ENCODE results near the gene CYTIP.

The CYTIP gene

DNA sequence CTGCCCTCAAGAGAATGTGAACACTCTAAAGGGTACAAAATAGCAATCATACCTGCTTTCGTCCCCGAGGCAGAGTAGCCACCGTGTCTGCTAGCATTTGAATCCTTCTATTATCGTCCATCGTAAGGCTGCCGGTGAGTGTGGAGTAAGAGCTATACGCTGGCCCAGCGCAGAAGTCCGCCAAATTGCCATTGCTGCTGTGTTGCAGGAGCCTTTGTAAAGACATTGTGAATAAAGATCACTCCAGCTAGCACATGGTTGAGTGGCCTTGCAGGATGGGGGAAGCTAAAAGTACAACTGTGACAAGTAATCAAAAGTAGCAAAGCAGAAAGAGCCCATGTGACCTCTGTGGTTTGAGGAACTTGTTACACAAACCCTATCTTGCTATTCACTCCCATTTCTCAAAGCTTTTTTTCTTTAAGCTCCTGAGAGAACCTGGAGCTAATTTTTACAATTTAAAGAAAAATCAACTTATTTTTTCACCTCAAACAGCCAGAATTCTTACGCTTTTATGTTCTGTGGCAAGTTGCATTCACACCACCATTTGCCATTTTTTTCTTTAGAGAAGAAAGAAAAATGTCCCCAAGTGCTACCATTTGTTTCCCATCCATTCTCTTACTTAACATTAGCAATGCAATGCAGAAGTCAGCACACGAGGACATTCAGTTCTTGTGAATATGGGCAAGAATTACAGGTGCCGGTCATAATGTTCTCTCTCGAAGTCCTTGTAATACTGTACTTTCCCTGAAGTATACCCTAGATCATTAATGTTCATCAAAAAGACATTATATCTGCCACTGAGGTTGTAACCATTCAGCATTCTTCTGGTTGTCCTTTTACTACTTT is at the start of gene CYTIP:
TSS of gene CYTIP (minus strand) at position 295 of the 846 bp plus-strand sequence. CDS start at position 226, 69 bp downstream.
- no peak for DNase-seq (ENCODE audit: low read depth)

DNA sequence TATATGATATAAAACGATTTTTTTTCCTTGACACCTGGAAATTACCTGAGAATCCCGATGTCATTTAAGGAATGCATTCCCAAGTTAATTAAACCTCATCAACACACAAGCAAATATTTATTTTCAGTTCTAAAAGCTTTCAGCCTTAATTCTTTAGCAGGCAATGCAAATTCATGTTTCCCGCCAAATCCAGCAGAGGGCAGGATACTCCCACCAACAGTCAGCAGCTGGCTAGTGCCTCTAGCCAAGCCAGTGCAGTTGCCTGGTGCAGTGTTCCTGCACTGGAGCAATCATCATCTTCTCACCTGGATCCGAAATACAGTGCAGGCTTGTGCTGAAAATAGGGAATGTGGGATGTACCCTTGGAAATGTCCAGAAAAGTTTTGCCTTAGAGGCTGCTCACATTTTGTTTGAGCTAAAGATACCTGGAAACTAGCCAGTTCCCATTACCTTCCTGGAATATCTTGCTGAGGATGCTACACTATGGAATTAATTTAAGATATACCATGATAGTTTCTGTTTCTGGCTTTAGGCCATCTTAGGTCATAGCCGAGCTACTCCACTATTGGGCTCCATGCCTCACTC is 48.4 kb upstream of the CYTIP start:
- DNase-seq (ENCODE audit: low read depth), result peak; percentile 42

DNA sequence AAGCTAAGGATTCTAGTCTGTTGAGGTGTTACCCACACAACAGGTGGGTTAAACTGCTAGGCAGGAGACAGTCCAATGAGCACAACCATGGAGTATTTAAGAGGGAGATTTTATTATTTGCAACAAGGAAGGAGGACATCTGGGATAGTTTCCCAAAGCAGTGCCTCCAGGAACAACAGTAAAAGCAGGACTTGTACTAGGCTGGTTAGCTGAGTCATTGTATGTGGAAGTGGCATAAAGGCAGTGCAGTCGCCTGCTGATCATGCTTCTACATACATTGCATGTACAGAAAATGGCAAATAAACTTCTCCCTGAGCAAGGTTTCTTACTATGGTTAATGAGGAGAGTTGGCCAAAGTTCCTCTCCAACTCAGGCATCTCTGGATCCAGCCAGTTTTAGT is 46.1 kb upstream of the CYTIP start:
- no peak for DNase-seq (ENCODE audit: low read depth)

DNA sequence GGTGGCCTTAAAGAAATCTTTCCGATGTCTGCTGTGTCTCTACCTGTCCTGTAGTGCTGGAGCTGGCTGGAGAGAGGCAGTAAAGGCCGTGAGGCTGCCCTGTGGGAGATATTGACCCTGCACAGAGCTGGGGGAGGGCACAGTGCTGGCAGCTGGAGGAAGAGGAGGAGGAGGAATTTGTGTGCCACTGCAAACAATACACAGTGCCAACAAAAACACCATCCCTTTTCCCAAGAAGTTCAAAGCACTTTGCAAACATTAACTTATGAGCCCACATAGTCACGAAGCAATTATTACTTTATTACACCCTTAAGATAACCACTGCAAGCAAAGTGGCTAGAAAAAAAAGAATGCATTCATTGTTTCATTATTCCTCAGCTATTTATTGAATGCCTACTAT is 45.0 kb upstream of the CYTIP start:
- DNase-seq (ENCODE audit: low read depth), result no peak

DNA sequence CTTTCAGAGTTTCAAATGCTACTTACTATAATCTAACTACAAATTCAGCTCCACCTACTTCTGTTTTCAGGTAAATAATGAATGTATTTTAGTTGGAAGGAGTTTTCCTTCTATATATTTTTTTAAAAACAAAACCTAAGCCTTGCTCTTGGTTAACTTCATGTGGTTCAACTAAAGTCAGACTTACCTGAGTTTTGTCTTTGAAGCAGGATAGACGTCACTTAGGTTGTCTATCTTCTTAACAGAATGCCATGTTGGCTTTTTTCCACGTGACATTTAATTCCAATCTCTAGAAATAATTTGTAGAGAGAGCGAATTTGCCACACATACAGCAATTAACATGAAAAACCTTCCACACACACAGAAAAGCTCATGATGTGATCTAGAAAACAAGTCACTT is 43.9 kb upstream of the CYTIP start:
- no peak for DNase-seq (ENCODE audit: low read depth)

DNA sequence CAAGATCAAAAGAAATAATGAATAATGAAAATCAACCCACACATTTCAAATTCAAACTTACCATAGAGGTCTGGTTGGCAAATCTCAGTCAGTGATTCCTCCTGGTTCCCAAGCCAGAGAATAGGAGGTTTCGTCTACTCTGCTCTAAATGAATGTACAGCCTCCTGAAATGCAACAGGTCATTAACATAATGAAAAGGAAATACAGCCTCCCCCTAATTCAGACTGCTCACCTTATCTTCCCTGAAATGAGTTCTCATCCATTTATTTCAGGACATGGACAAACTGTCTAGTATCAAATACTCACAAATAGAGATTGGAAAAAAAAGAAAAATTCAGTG is 43.4 kb upstream of the CYTIP start:
- DNase-seq (ENCODE audit: low read depth), result no peak

DNA sequence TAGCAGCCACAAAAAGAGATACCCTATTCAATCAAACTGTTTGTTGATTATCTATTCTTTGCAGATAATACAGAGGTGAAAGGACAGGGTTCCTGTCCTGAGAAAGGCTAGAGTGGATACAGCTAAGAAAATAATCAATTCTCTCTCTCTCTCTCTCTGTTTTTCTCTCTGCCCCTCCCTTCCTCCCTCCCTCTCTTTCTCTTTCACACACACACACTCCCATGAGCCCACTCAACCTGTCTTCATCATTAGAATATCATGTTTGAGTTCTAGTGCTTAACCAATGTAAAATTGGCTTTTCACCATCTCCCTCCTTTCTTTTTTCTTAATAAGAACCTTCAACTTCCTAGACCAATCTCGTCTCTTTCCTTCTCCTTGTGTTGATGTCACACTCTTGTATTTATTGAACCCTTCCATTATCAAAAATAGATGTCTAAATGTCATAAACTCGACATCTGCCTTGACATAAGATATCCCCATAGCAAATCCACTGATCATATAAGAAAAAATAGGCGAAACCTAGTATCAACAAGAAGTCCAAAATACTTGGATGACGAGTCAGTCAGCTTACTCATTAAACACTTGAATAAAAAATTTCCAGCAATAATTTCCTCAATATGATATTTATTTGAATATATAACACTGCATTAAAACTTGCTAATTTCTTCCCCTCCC is 42.8 kb upstream of the CYTIP start:
- no peak for DNase-seq (ENCODE audit: low read depth)

DNA sequence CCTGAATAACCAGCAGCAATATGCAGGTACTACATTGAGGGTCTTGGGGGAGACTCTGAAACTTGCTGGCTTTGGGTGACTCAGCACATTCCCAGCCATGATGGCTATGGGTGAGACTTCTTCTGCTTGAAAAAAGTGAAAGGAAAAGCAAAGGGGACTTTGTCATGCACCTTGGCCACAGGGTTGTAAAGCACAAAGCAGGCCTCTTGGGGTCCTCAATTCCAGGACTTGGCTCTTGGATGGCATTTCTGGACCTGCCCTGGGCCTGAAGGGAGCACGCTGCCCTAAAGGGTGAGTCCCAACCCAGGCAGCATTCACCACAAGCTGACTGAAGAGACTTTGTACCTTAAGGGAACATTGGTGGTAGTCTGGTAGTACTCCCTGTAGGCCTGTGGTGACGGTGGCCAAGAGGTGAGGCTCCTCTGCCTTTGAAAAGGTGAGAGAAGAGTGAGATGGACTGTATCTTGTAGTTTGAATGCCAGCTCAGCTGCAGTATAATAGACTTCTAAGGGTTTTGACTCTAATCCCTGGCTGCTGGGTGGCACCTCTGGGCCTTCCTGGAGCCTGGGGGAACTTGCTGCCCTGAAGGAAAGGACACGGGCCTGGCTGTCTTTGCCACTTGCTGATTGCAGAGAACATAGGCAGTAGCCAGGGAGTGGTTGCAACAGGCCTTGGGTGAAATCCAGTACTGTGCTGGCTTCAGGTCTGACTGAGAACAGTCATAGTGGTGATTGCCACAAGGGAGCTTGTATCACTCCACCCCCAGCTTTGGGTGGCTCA is 36.5 kb upstream of the CYTIP start:
- no peak for DNase-seq (ENCODE audit: low read depth)

DNA sequence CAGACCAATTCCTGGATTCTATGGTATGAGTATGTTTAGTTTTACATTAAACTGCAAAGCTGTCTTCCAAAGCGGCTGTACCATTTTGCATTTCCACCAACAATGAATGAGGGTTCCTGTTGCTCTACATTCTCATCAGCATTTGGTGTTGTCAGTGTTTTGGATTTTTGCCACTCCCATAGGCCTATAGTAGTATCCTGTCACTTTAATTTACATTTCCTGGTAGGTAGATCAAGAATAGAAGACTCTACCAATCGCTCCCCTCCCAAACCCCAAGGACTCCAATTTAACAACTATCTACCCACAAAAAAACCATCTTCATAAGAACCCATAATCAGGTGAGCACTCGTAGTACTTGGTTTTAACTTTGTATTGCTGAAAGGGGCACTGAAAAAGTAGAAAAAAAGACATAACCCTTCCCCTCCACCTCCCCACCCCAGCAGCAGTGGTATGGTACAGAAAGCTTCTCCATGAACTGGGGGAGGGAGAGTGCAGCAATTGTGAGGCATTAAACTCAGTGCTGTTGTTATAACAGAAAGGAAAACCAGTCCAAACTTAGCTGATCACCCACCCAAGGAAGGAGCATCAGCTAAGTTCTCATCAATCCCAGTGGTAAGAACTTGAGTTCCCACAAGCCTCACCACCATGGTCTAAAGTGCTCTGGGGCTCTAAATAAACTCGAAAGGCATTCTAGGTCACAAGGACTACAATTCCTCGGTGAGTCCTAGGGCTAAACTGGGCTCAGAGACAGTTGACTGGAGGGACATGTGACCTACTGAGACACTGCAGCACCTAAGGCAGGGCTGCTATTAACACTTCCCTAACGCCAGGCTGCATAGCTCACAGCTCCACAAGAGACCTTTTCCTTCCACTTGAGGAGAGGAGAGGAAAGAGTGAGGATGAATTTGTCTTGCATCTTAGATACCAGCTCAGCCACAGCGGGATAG is 35.5 kb upstream of the CYTIP start:
- DNase-seq (ENCODE audit: low read depth), result no peak

DNA sequence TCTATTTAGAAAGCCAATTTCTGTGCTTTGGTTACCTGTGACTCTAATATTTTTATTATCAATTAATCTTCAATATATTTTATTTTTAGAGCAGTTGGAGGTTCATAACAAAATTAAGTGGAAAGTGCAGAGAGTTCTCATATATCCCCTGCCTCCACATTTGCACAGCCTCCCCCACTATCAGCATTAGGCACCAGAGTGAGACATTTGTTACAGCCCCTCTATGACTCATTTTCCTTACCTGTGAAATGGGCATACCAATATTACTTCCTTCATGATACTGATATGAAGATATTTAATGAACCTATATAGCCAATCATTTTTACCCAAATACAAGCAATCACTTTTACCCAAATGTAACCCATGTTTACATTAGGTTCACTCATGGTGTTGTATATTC is 34.0 kb upstream of the CYTIP start:
- DNase-seq (ENCODE audit: low read depth), result no peak

DNA sequence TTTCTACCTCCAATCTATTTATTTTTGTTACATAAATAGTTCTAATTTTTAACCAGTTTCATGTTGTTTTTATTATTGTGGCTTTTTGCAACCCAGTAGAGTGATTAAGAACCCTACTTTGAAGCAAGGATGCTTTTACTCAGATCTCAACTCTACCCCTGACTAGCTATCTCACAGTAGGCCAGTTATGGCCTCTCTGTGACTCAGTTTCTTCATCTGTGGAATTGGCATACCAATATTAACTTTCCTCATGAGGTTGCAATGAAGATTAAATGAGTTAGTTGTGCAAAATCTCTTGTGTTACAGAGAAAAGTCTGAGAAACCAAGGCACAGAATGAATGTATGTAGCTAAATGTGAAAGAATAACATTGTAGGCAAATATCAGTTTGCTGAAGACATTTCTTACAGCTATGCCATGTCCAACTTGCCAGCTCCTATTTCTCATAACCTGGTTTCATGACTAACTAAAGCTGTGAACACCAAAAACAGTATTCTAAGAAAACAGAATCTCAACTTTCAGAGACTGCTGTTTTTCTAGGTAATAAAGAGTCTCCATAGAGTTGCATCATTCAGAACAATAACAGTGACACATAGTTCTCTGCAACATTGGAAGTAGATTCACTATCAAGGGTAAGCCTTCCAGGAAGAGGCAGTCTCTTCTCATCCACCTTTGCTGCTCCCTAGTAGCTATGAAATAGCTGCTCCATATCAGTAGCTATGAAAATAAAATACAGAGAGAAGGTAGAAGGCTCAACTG is 33.2 kb upstream of the CYTIP start:
- no peak for DNase-seq (ENCODE audit: low read depth)

DNA sequence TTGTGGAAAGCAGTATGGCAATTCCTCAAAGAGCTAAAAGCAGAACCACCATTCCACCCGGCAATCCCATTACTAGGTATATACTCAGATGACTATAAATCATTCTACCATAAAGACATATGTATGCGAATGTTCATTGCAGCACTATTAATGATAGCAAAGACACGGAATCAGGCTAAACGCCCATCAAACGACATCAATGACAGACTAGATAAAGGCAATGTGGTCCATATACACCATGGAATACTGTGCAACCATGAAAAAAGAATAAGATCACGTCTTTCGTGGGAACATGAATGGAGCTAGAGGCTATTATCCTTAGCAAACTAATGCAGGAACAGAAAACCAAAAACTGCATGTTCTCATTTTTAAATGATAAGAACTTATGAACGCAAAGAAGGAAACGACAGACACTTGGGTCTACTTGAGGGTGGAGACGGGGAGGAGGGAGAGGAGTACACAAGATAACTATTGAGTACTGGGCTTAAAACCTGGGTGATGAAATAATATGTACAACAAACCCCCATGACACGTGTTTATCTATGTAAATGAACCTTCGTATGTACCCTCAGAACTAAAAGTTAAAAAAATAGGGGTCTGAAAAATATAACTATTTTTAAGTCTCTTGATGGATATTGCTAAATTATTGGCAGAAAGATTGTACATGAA is 32.0 kb upstream of the CYTIP start:
- no peak for DNase-seq (ENCODE audit: low read depth)

DNA sequence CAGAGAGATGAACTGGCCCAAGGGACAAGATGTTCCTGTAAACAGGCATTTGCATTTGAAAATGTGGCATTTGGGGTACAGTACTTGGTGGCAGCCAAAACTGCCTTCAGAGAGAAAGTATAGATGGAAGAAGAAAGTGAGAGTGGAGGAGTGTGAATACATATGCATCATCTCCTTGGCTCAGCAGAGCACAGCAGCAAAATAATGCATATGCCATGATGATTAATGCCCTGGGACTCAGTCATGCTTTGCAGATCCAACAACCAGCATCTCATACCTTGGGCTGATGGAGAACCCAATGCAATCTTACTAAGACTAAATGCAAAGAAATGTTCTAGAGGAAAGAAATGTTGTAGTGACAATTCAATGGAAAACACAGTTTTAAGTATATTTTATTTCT is 29.7 kb upstream of the CYTIP start:
- DNase-seq (ENCODE audit: low read depth), result no peak

DNA sequence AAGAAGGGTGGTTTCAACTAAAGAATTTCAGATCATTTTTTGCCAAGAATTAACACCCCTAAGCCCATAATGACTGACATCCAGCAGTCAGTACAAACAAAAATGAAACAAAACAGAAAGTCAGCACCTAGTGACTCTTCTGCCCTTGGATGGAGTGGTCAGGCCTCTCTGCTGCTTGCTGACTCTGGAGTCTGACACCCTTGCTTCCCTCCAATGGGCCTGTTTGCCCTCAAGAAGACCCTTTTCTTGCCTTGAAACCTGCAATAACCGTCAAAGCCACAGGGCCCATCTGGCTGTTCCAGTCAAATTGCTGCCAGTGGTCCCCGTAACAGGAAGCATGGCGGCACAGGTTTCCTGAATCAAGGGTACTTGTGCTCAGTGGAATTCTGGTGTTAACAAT is 27.2 kb upstream of the CYTIP start:
- no peak for DNase-seq (ENCODE audit: low read depth)

DNA sequence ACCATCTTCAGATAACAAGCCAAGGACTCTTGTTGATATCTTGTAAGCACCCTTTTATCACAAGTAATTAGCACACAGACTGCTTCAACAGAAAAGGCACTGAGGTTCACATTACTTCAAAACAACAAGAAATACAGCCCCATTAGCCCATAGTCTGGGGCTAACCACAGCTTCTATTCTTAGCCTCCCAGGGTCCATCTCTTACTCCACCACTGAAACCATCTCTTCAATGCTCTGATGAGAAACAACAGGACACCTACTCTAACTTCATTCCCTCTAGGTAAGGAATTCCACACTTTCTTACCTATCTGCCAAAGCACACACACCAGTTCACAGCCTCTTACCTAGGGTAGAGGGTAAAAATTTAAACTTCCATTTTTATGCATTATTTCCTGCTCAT is 26.4 kb upstream of the CYTIP start:
- no peak for DNase-seq (ENCODE audit: low read depth)

DNA sequence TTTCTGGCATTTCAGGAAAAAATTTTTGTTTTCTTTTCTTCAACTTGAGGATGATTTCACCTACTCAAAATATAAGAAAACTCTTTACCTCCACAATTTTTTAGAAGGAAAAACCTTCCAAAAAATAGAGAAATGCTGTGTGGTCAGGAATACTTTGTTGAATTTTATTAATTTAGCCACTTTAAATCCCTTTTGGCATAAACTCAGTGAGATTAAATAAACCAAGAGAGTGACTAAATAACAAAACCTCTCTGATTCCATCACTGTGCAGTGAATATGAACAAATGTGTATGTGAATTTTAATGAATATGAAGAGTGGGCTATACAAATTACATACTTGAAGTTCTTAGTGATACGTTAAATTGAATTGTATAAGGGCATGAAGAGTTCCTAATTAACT is 25.8 kb upstream of the CYTIP start:
- no peak for DNase-seq (ENCODE audit: low read depth)

DNA sequence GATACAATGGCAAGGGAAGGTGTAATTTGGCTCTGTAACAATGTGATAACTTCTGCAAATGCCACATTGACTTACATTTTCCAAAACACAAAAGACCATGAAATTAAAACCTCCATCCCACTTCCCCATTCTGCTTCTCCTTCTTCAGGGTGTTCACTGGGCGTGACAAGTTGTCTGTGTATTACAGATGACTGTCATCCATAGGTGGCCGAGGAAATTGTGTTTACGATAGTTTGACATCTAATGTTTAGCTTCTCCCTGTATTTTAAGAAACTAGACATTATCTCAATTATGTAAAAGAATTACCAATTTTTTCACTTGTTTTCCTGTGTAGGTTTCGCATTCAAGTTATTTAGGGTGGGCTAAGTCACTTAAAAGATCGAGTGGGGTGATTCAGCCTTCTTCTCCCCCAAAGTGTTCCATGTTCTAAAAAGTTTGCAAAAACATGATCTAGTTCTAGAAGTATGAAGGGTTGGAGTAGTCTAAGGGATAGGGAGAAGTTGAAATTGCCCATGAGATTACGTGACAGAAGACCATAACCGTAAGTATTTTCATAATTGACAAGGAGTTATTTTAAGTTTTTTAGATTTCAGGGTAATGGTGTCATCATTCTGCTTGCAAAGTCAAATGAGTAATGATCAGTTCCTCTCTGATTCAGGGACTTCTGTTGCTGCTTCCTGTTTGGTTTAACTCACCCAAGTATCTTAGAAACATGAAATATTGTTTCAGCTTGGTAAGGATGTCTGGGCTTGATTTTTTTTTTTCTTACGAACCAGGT is 25.2 kb upstream of the CYTIP start:
- peak; percentile 34 for DNase-seq (ENCODE audit: low read depth)

DNA sequence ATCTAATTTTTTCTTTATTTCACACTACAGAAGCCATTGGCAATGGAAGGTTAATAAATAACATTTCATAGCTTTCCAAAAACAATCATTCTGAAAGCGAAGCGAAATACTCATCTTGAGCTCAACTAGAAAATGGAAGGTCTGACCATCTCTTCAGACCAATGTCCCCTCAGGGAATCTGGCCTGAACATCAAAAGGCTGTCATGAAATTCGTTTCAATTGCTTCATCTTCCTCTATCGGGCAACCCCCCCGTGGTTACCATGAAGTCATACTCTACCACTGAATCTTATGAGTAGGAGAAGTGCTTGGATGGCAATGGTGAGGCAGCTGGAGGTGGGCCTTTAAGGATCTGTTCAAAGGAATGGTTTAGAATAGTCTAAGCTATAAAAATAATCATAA is 22.9 kb upstream of the CYTIP start:
- no peak for DNase-seq (ENCODE audit: low read depth)

DNA sequence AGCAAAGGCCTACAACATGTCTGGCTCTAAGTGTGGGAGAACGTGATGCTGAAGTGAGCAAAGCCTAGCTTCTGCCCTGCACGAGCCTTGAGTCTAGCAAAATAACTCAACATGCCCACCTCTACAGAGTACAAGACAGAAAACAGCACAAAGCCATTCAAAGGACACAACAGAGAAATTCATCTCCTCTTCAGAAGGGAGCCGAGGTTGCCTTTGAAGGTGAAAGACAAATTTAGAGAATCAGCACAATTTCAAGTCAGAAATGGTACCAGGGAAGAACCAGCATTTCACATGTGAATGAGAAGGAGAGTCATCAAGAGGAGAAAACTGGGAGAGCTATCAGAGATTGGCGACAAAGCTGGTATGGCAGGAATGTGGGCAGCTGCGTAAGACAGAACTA is 21.7 kb upstream of the CYTIP start:
- DNase-seq (ENCODE audit: low read depth), result no peak
